KOPT-K1 (cell line): ENCODE measurements around the gene COL4A2.

Experiments
- H3K27ac ChIP-seq: fragments of 200-600 bp; sonication (generic); 2 replicates; pipeline ENCODE4 v1.5.1; 2016; ENCODE audit warnings: antibody characterized with exemption, mild to moderate bottlenecking, low read depth, low read length; ENCODE audit not compliant: poor library complexity, severe bottlenecking
- H3K36me3 ChIP-seq: fragments of 200-600 bp; sonication (generic); 2 replicates; pipeline ENCODE4 v1.5.1; 2017; ENCODE audit warnings: antibody characterized with exemption, mild to moderate bottlenecking, low read length, moderate library complexity; ENCODE audit not compliant: insufficient read depth
- H3K9me3 ChIP-seq: fragments of 200-600 bp; sonication (generic); 2 replicates; pipeline ENCODE4 v1.5.1; 2017; ENCODE audit warnings: antibody characterized with exemption, low read length, mild to moderate bottlenecking; ENCODE audit not compliant: insufficient read depth, poor library complexity, severe bottlenecking

COL4A2 gene

GRCh38 chr13:110280985-110281688, 25.9 kb upstream of the COL4A2 start:
- no peak overlapping the region for H3K27ac ChIP-seq
- no peaks in the 10 kb centered on the region for H3K9me3 ChIP-seq
- no peaks in the 10 kb centered on the region for H3K36me3 ChIP-seq

DNA sequence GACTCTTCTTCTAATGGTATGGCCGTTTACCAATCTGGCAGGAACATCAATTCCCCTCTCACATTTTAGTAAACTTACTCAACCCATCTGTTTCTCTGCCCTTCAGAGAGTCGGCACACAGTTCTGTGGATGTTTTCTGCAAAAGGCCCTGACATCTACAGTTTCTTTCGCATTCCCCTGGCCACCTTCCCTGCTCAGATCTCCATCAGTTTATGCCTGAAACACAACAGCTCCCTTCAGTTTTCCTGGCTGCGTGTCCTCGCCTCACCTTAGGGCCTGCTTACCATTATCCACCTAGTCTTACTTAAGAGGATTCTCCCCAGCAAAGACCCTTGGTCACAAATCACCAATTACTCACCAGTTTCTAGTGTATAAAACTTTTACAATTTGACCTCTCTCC, 25.3 kb upstream of the COL4A2 start:
- Histone ChIP-seq H3K9me3 (no peaks in the 10 kb centered on the region), H3K27ac (no peak overlapping the region), H3K36me3 (no peaks in the 10 kb centered on the region)

DNA sequence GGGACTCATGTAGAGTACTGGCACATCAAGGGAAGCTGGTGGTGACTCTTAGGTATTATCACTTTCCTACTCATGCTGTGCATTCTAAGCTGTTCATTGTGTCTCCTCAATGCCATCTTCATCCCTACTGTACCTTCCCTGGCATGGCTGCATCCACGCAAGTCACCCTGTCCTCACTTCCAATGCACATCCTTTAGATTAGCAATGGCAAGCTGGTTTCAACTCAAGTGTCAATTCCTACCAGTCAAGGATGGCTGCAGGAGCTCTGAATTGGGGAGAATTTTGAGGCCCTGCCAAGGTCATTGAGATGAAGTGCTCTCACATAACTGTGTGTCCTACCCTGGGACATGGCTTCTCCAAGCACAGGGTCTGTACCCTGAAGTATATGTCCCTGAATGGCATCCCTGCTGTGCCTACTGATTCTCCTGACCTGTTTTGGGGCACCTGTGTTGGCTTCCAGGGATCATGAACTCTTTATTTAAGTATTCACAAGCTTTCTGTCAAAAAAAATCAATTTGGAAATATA, 24.7 kb upstream of the COL4A2 start:
- no peaks in the 10 kb centered on the region for H3K9me3 ChIP-seq
- H3K27ac ChIP-seq: no peak overlapping the region

GRCh38 chr13:110283736-110284517, 23.2 kb upstream of the COL4A2 start:
- no peaks in the 10 kb centered on the region for H3K9me3 ChIP-seq
- H3K27ac ChIP-seq: no peak overlapping the region
- H3K36me3 ChIP-seq: no peaks in the 10 kb centered on the region

More for the DNA sequence above, 24.7 kb upstream of the COL4A2 start:
- H3K36me3 ChIP-seq: no peaks in the 10 kb centered on the region

GRCh38 chr13:110284779-110285484, 22.2 kb upstream of the COL4A2 start:
- Histone ChIP-seq H3K9me3 (no peaks in the 10 kb centered on the region), H3K36me3 (no peaks in the 10 kb centered on the region)

DNA sequence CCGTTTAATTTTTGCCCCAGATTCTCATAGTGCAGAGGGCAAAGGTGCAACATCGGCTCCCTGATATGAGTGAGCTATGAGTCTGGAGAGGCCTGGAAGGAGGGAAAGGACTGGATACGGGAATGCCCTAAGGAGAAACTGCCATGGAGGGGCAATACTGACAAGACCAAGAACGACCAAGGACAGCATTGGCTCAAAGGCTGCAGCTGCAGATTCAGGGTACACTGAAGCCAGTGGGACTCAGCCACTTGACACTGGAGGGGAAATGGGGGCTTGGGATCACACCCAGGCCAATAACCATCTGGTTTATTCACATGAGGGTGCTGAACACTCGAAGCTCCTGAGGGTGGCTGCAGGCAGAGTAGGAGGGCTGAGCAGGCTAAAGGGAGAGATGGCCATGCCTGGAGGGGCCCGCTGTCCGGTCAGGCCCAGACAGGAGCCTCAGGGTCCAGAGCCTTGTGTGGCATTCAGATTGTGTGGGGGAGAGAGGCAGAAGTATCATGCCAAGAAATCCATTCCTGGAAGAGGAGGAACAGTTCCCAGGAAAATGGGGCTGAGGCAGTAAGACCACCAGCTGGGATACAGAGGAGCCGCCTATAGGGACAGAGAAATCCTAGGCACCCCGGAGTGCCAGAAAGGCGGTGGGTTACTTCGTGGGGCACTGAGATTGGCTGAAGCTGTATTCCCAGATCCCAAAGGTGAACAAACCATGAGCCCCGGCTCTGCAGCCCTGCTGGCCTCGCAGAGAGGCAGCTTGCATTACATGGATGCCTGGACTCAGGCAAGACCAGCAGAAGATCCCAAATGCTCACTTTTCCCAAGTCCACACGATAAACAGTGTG, 20.9 kb upstream of the COL4A2 start:
- Histone ChIP-seq H3K27ac (no peak overlapping the region), H3K9me3 (no peaks in the 10 kb centered on the region), H3K36me3 (no peaks in the 10 kb centered on the region)

More at GRCh38 chr13:110284779-110285484, 22.2 kb upstream of the COL4A2 start:
- H3K27ac ChIP-seq: no peak overlapping the region

DNA sequence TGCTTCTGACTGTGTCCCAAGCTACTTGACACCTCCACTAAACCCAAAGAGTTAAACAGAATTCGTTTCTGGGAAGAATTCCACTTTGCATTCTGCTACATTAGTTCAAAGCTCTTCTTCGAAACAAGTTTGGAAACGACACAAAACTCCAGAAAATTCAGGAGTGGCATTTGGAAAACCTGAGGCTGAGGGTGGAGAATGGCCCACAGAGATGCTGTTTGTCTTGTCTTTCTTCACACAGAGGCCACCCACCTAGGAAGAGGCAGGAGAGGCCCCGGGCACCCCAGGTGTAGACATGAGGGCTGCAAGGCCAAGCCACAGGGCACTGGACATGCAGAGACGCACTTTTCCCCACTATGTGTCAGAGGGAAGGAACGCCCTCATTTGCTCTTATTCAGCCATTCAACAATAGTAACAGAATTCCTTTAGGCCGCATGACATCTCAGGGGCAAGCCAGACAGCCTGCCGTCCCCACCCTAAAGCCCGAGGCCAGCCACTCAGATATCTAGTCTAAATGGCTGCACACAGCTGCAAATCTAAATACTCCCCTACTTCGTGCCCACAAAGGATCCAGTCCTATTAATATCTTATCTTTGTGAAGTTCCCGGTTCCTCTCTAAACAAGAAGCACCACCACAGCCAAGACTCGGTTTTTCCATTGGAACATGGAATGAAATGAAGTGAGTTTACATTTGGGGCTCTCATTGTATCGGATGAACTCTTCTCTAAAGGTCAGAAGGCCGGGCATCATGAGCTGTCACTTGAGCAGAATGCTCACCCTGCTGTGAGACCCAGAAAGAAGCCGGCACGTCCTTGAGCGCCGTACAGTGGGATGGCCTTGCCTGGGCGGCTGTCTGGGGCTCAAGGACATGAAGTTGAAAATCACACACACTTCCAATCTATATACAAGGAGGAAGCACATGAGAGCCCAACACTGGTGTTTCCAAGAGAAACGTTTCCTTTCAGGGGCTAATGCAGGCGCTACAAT, 20.0 kb upstream of the COL4A2 start:
- Histone ChIP-seq H3K27ac (no peak overlapping the region), H3K36me3 (no peaks in the 10 kb centered on the region), H3K9me3 (no peaks in the 10 kb centered on the region)

DNA sequence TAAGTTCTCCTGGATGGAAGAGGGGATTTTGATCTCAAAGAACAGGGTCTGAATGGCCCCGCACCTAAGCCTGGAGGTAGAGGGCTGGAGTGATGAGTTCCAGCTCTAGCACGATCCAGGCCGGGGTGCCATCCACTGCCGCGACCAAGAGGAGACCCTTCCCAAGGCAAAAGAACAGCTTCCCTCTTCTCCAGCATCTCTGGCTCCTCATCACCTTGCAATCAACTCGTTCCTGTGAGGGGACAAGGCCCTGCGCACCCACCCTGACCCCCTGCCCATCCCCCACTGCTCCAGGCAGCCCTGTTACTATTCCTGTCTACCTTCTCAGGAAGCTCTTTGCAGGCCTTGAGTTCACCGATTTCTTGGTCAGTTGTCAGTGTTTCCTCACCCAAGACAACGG, 17.9 kb upstream of the COL4A2 start:
- H3K27ac ChIP-seq: no peak overlapping the region
- H3K36me3 ChIP-seq: no peaks in the 10 kb centered on the region
- no peaks in the 10 kb centered on the region for H3K9me3 ChIP-seq

- no peaks in the 10 kb centered on the region for H3K36me3 ChIP-seq
- no peaks in the 10 kb centered on the region for H3K9me3 ChIP-seq
- no peak overlapping the region for H3K27ac ChIP-seq
These were observed 17.4 kb upstream of the COL4A2 start for GRCh38 chr13:110289661-110290060.

DNA sequence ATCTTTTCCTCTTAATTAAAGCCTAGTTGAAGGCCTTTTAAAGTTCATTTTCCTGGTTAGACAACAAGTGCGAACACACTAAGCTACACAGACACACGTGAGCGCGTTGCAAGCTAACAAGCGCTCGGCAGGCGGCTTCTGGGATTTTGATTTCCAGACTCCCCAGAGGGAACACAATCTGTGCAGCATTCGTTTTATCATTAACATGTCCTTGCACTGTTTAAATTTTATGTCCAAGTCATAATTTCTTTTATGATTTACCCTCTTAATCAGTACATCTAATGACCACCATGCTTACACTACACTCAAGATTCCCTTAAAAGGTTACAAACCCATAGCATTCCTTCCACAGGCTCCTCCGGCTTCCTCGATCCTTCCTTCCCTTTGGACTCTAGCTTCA, 16.9 kb upstream of the COL4A2 start:
- Histone ChIP-seq H3K27ac (no peak overlapping the region), H3K9me3 (no peaks in the 10 kb centered on the region), H3K36me3 (no peaks in the 10 kb centered on the region)

- Histone ChIP-seq H3K9me3 (no peaks in the 10 kb centered on the region), H3K36me3 (no peaks in the 10 kb centered on the region), H3K27ac (no peak overlapping the region)
These were observed 16.3 kb upstream of the COL4A2 start for GRCh38 chr13:110290826-110291225.

DNA sequence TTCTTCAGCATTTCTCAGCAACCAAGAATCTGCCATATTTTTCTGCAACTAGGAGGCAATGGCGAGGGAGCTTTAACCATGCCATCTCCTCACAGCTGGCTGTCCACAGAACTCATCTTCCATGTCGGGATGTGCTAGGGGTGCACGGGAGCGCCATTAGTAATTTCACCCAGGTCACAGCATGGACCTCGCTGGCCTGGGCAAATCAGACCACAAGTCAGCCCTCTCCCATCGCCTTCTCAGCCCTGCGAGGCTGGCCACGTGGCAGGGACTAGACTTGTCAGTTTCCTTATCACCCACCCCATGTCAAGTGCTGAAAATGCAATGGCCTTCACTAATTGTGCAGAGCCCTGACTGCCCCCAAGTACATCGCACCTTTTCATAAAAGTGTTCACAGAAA, 15.8 kb upstream of the COL4A2 start:
- Histone ChIP-seq H3K36me3 (no peaks in the 10 kb centered on the region), H3K9me3 (no peaks in the 10 kb centered on the region), H3K27ac (no peak overlapping the region)

- Histone ChIP-seq H3K9me3 (no peaks in the 10 kb centered on the region), H3K27ac (no peak overlapping the region), H3K36me3 (no peaks in the 10 kb centered on the region)
These were observed 14.0 kb upstream of the COL4A2 start for GRCh38 chr13:110293037-110293436.
